ENCODE results near the gene BID.
"Not testable (repeated sequence)": the region's sequence is repeated elsewhere in the genome, so short reads cannot be mapped to it uniquely, and the experiment has no call there.

The BID gene

GRCh38 chr22:17770180-17771077 is 3.8 kb downstream of the BID start:
- FAIRE-seq (no peak), DNase-seq (ENCODE audit: low spot score) (no peak)

GRCh38 chr22:17769716-17770082 is 4.6 kb downstream of the BID start:
- FAIRE-seq (no peak), DNase-seq (ENCODE audit: low spot score) (no peak)

GRCh38 chr22:17769013-17769715 is 5.1 kb downstream of the BID start:
- DNase-seq (ENCODE audit: low spot score) (no peak), FAIRE-seq (no peak)

GRCh38 chr22:17767233-17768065 is 6.8 kb downstream of the BID start:
- FAIRE-seq, result no peak
- DNase-seq (ENCODE audit: low spot score), result no peak

- not testable (repeated sequence) for FAIRE-seq; DNase-seq (ENCODE audit: low spot score)
These were observed 9.4 kb downstream of the BID start for GRCh38 chr22:17764852-17765251.

- DNase-seq (ENCODE audit: low spot score) (no peak), FAIRE-seq (no peak)
These were observed 10.2 kb downstream of the BID start for GRCh38 chr22:17764036-17764435.

GRCh38 chr22:17763442-17763841 is 10.8 kb downstream of the BID start:
- DNase-seq (ENCODE audit: low spot score); FAIRE-seq: not testable (repeated sequence)

- no peak for DNase-seq (ENCODE audit: low spot score)
- FAIRE-seq, result no peak
These were observed 13.2 kb downstream of the BID start for GRCh38 chr22:17761138-17761488.

GRCh38 chr22:17754233-17754925 is 19.9 kb downstream of the BID start:
- FAIRE-seq (no peak), DNase-seq (ENCODE audit: low spot score) (no peak)

GRCh38 chr22:17753401-17753989 is 20.8 kb downstream of the BID start:
- DNase-seq (ENCODE audit: low spot score) (peak; percentile 12), FAIRE-seq (no peak)

GRCh38 chr22:17751596-17751995 is 22.7 kb downstream of the BID start:
- DNase-seq (ENCODE audit: low spot score) (no peak), FAIRE-seq (no peak)

GRCh38 chr22:17749605-17750395 is 24.5 kb downstream of the BID start:
- DNase-seq (ENCODE audit: low spot score), result no peak

GRCh38 chr22:17748555-17749353 is 25.5 kb downstream of the BID start:
- FAIRE-seq, result no peak

More at GRCh38 chr22:17749605-17750395, 24.5 kb downstream of the BID start:
- no peak for FAIRE-seq

GRCh38 chr22:17746916-17747315 is 27.4 kb downstream of the BID start:
- no peak for FAIRE-seq

More at GRCh38 chr22:17748555-17749353, 25.5 kb downstream of the BID start:
- no peak for DNase-seq (ENCODE audit: low spot score)

GRCh38 chr22:17744430-17744829 is 29.8 kb downstream of the BID start:
- DNase-seq (ENCODE audit: low spot score) (no peak), FAIRE-seq (no peak)

More at GRCh38 chr22:17746916-17747315, 27.4 kb downstream of the BID start:
- DNase-seq (ENCODE audit: low spot score), result no peak

GRCh38 chr22:17743661-17744411 is 30.4 kb downstream of the BID start:
- FAIRE-seq (no peak), DNase-seq (ENCODE audit: low spot score) (no peak)

- peak; percentile 39 for DNase-seq (ENCODE audit: low spot score)
- no peak for FAIRE-seq
These were observed 31.8 kb downstream of the BID start for GRCh38 chr22:17742527-17742902.

- no peak for FAIRE-seq
These were observed 32.3 kb downstream of the BID start for GRCh38 chr22:17741866-17742526.

More at GRCh38 chr22:17741866-17742526, 32.3 kb downstream of the BID start:
- no peak for DNase-seq (ENCODE audit: low spot score)

Data from RCC 7860 (cell line).